Mucosa of descending colon (tissue), 3 donors: ENCODE data around the gene STK32B. TPM values are rescaled to one million over a fixed set of nuclear protein-coding genes. Genes with fewer than 3 reads are reported as not detected.

Experiments
- ATAC-seq: fragments of 200-7000 bp; cut with Tn5 transposase; one replicate; pipeline ENCODE4 v1.9.1; 2020; ENCODE audit warnings: mild to moderate bottlenecking, moderate library complexity
- DNase-seq, 3 donors: peaks; one replicate each; pipeline ENCODE4 v3.0.0-alpha.2; 2020
- H3K36me3 ChIP-seq: fragments of 200-600 bp; one replicate; pipeline ENCODE4 v1.8.0; 2021; ENCODE audit warnings: low read depth, mild to moderate bottlenecking
- H3K4me1 ChIP-seq: fragments of 200-600 bp; one replicate; pipeline ENCODE4 v1.8.0; 2021; ENCODE audit warnings: low read depth, mild to moderate bottlenecking
- H3K4me3 ChIP-seq: fragments of 200-600 bp; one replicate; pipeline ENCODE4 v1.8.0; 2021; ENCODE audit warnings: mild to moderate bottlenecking
- H3K9me3 ChIP-seq: fragments of 200-600 bp; one replicate; pipeline ENCODE4 v1.8.0; 2021; ENCODE audit warnings: mild to moderate bottlenecking
- intact Hi-C, 2 donors: fragments of 100-400 bp; cut with DNase I in 1 of 2; cut with micrococcal nuclease in 1 of 2; formaldehyde crosslinking; loops; one replicate each; pipeline versions ENCODE4 v1.11.0 to v1.11.1; 2022; cut with DNase I, micrococcal nuclease
- total RNA-seq, 3 donors: library from RNA; stranded (reverse); fragmentation: NEBNext Ultra II Directional in 2 of 3; extraction: Animal tissue kit (Norgen Biotek cat#: 25700) in 2 of 3; gene quantifications; one replicate each; pipeline versions ENCODE4 v1.2.1 to v1.2.4, GENCODE V29; 2021 to 2023
- TF ChIP-seq, protein P1 (sequence below): fragments of 200-600 bp; IDR thresholded peaks from one replicate; pipeline ENCODE4 v1.8.0; 2022; ENCODE audit warnings: antibody characterized with exemption, mild to moderate bottlenecking
- donor health status: DM: no; HTN: no; CAD: no; lungs with moderate emphysema.
- donor health status: DM: no; HTN: no; CAD: no.
- donor health status: DM: no; HTN: yes; CAD: no.

STK32B gene
- total RNA-seq, 3 donors from 2014 or later: 0.67 to 2.2 (median 1.1) TPM

DNA sequence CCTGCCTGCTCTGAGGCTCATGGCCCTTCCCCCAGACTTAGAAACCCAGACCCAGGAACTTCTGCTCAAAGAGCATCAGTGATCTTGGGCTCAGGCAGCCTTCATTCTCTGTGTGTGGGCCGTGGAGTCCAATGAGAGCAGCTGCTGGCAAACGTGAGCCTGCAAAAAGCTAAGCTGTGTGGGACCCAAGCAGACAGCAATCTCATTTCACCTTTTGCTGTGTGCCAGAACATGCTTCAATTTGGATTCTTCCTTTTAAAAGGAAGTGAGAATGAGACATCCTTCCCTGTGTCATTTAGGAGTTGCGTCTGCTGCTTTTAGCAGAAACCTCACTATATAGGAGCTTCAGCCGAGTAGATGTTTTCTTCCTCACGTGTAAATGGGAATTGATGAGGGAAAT lies 418.6 kb downstream of the STK32B start:
- intact Hi-C loops: no loop called here
- no peaks in the 10 kb centered on the region for H3K9me3 ChIP-seq
- H3K4me3 ChIP-seq: no peak overlapping the region
- no peaks in the 10 kb centered on the region for H3K4me1 ChIP-seq
- ATAC-seq (no peak), DNase-seq (no peak)
- H3K36me3 ChIP-seq: no peaks in the 10 kb centered on the region
- TF ChIP-seq, protein P1, sequence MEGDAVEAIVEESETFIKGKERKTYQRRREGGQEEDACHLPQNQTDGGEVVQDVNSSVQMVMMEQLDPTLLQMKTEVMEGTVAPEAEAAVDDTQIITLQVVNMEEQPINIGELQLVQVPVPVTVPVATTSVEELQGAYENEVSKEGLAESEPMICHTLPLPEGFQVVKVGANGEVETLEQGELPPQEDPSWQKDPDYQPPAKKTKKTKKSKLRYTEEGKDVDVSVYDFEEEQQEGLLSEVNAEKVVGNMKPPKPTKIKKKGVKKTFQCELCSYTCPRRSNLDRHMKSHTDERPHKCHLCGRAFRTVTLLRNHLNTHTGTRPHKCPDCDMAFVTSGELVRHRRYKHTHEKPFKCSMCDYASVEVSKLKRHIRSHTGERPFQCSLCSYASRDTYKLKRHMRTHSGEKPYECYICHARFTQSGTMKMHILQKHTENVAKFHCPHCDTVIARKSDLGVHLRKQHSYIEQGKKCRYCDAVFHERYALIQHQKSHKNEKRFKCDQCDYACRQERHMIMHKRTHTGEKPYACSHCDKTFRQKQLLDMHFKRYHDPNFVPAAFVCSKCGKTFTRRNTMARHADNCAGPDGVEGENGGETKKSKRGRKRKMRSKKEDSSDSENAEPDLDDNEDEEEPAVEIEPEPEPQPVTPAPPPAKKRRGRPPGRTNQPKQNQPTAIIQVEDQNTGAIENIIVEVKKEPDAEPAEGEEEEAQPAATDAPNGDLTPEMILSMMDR: no peak

GRCh38 chr4:5470318-5471198 lies 419.3 kb downstream of the STK32B start:
- DNase-seq (no peak), ATAC-seq (no peak)
- Histone ChIP-seq H3K4me1 (no peaks in the 10 kb centered on the region), H3K36me3 (no peaks in the 10 kb centered on the region), H3K4me3 (no peak overlapping the region), H3K9me3 (no peaks in the 10 kb centered on the region)
- intact Hi-C loops: no loop called here
- TF ChIP-seq, protein P1: no peak

- H3K9me3 ChIP-seq: no peaks in the 10 kb centered on the region
- ATAC-seq (no peak), DNase-seq (no peak)
- H3K4me1 ChIP-seq: no peaks in the 10 kb centered on the region
- intact Hi-C loops: no loop called here
- TF ChIP-seq, protein P1: no peak
- H3K4me3 ChIP-seq: no peak overlapping the region
- H3K36me3 ChIP-seq: no peaks in the 10 kb centered on the region
Measured at GRCh38 chr4:5471206-5471605, 419.9 kb downstream of the STK32B start.

- ATAC-seq (no peak), DNase-seq (no peak)
- Histone ChIP-seq H3K4me3 (no peak overlapping the region), H3K4me1 (no peaks in the 10 kb centered on the region), H3K36me3 (no peaks in the 10 kb centered on the region), H3K9me3 (no peaks in the 10 kb centered on the region)
- intact Hi-C loops: no loop called here
- TF ChIP-seq, protein P1: no peak
Measured at GRCh38 chr4:5471691-5472090, 420.4 kb downstream of the STK32B start.

GRCh38 chr4:5472160-5472591 lies 420.9 kb downstream of the STK32B start:
- TF ChIP-seq, protein P1: no peak
- ATAC-seq: no peak
- no peaks in the 10 kb centered on the region for H3K4me1 ChIP-seq

More at GRCh38 chr4:5472160-5472591, 420.9 kb downstream of the STK32B start:
- Histone ChIP-seq H3K4me3 (no peak overlapping the region), H3K36me3 (no peaks in the 10 kb centered on the region), H3K9me3 (no peaks in the 10 kb centered on the region)
- intact Hi-C loops: no loop called here
- no peak for DNase-seq
